Motor neuron (in vitro differentiated cells): ENCODE data around the gene SYT7. TPM values are rescaled to one million over a fixed set of nuclear protein-coding genes. Genes with fewer than 3 reads are reported as not detected.
A peak's percentile ranks its signal among the peaks of the same experiment; 100 is the strongest.

Source experiments
- ATAC-seq, 8 experiments: fragments of 200-7000 bp; cut with Tn5 transposase; replicated peaks in 6 of 8; 2 replicates each; pipeline ENCODE4 v1.8.0; 2021; ENCODE audit warnings: mild to moderate bottlenecking in 8 of 8, moderate library complexity in 8 of 8
- H3K27ac ChIP-seq, 2 donors: fragments of 250-450 bp; sonication (Bioruptor Pico); 2 replicates each; pipeline ENCODE4 v1.9.0; 2021; ENCODE audit warnings: antibody characterized with exemption in 2 of 2, mild to moderate bottlenecking in 2 of 2, moderate library complexity in 1 of 2
- H3K4me1 ChIP-seq, 2 donors: fragments of 250-450 bp; sonication (Bioruptor Pico); replicated peaks in 1 of 2; 2 replicates each; pipeline ENCODE4 v1.6.1; 2021; ENCODE audit warnings: antibody characterized with exemption in 2 of 2, mild to moderate bottlenecking in 2 of 2, moderate library complexity in 1 of 2
- H3K4me3 ChIP-seq, 5 donors: fragments of 250-450 bp; sonication (Bioruptor Pico); 2 replicates each; pipeline ENCODE4 v1.9.0; 2021; ENCODE audit warnings: antibody characterized with exemption in 5 of 5, mild to moderate bottlenecking in 5 of 5, moderate library complexity in 4 of 5
- WGBS, 10 experiments: fragments of 450-650 bp; shearing (Covaris generic); methylation state at CpG; one replicate each; pipeline ENCODE4 v1.0.0; 2022; 5-methylcytosine and 5-hydroxymethylcytosine counted together
- in situ Hi-C, 9 experiments: fragments of 400-800 bp; cut with MboI; loops; one replicate each; pipeline ENCODE4 v1.15.0; 2021; ENCODE audit warnings: low sequenced_read_pairs in 9 of 9, low pct_unique_long_range_greater_than_20kb in 2 of 9; ENCODE audit not compliant: unreplicated experiment in 9 of 9
- total RNA-seq, 8 experiments: library from RNA; unstranded; fragments of 300-600 nt; gene quantifications; 2 replicates each; pipeline versions ENCODE4 v1.2.3 to v1.2.4, GENCODE V29; 2022

Gene SYT7
- total RNA-seq: 10 to 100 TPM in 4 of 8 experiments, 1 to 10 TPM in 2, under 1 TPM in 2; 0.27 to 13.6 (median 9.7) TPM

GRCh38 chr11:61581030-61581928, at the start of gene SYT7:
Gene SYT7 (minus strand): TSS chr11:61581076. CDS start chr11:61580820, 256 bp downstream.
- 0 to 17% (median 4%) methylated on average over 1 to 14 of the region's 96 CpGs; no CpG with 5 or more reads in 1 of the 10 experiments for WGBS, 10 experiments
- ATAC-seq: peak; percentile 82 to 91 (median 85)
- in situ Hi-C loops: no loop called here
- Histone ChIP-seq H3K4me1 (peaks cover 29 to 44% of the 10 kb centered on the region in 2 donors), H3K27ac (peak within 1 kb of the TSS; percentile 72 to 83), H3K4me3 (peak within 1 kb of the TSS; percentile 47 to 78 (median 58))

- peak in 3 of 8 experiments; percentile 10 to 32 (median 24) for ATAC-seq
- WGBS, 10 experiments: 20 to 100% (median 62%) methylated on average over 1 to 5 of the region's 10 CpGs; no CpG with 5 or more reads in 4 of the 10 experiments
- no peak overlapping the region for H3K4me3 ChIP-seq
- in situ Hi-C loops: loop anchor here in 7 of 9 experiments (10.0 to 25.0 kb wide), 4 partner anchors 143 to 293 kb away; partner anchors contain the start of genes DDB1 (in 1 of the 7) and TKFC (in 1 of the 7)
- H3K4me1 ChIP-seq: peaks cover 42 to 49% of the 10 kb centered on the region in 2 donors
- H3K27ac ChIP-seq: peak overlapping the region; percentile 21 to 58
Measured at GRCh38 chr11:61630089-61630488, 49.2 kb upstream of the SYT7 start.

- 63 to 100% (median 81%) methylated on average over 1 to 7 of the region's 18 CpGs; no CpG with 5 or more reads in 4 of the 10 experiments for WGBS, 10 experiments
- peak overlapping the region in 1 of 2 donors; percentile 58 for H3K27ac ChIP-seq
- in situ Hi-C loops: loop anchor here in 6 of 9 experiments (25.0 kb wide), 3 partner anchors 142 to 292 kb away; partner anchors contain the start of genes DDB1 (in 1 of the 6) and TKFC (in 1 of the 6)
- H3K4me3 ChIP-seq: no peak overlapping the region
- peaks cover 42 to 49% of the 10 kb centered on the region in 2 donors for H3K4me1 ChIP-seq
- ATAC-seq: peak in 2 of 8 experiments; percentile 6 to 9
Measured at GRCh38 chr11:61629082-61629833, 48.4 kb upstream of the SYT7 start.

- Histone ChIP-seq H3K27ac (peak overlapping the region in 1 of 2 donors; percentile 58), H3K4me1 (peaks cover 42 to 49% of the 10 kb centered on the region in 2 donors), H3K4me3 (no peak overlapping the region)
- WGBS, 10 experiments: 0 to 83% (median 47%) methylated on average over 1 to 3 of the region's 5 CpGs; no CpG with 5 or more reads in 5 of the 10 experiments
- no peak for ATAC-seq
- in situ Hi-C loops: loop anchor here in 6 of 9 experiments (25.0 kb wide), 3 partner anchors 141 to 291 kb away; partner anchors contain the start of genes DDB1 (in 1 of the 6) and TKFC (in 1 of the 6)
Measured at GRCh38 chr11:61628662-61628970, 47.7 kb upstream of the SYT7 start.

- WGBS, 10 experiments: 17 to 100% (median 73%) methylated on average over 1 to 6 of the region's 13 CpGs; no CpG with 5 or more reads in 5 of the 10 experiments
- Histone ChIP-seq H3K4me3 (no peak overlapping the region), H3K4me1 (peaks cover 42 to 49% of the 10 kb centered on the region in 2 donors), H3K27ac (no peak overlapping the region)
- in situ Hi-C loops: loop anchor here in 6 of 9 experiments (25.0 kb wide), 3 partner anchors 141 to 291 kb away; partner anchors contain the start of genes DDB1 (in 1 of the 6) and TKFC (in 1 of the 6)
- peak; percentile 27 to 98 (median 51) for ATAC-seq
Measured at GRCh38 chr11:61627850-61628661, 47.2 kb upstream of the SYT7 start.

- in situ Hi-C loops: loop anchor here in 6 of 9 experiments (25.0 kb wide), 3 partner anchors 139 to 289 kb away; partner anchors contain the start of genes DDB1 (in 1 of the 6) and TKFC (in 1 of the 6)
- Histone ChIP-seq H3K4me3 (no peak overlapping the region), H3K27ac (peak overlapping the region; percentile 30 to 47), H3K4me1 (peaks cover 30 to 38% of the 10 kb centered on the region in 2 donors)
- peak in 7 of 8 experiments; percentile 59 to 87 (median 80) for ATAC-seq
- 29 to 70% (median 40%) methylated on average over 1 to 4 of the region's 10 CpGs; no CpG with 5 or more reads in 4 of the 10 experiments for WGBS, 10 experiments
Measured at GRCh38 chr11:61626580-61627380, 45.9 kb upstream of the SYT7 start.

GRCh38 chr11:61625525-61625924, 44.6 kb upstream of the SYT7 start:
- ATAC-seq: no peak
- 67 to 100% (median 80%) methylated on average over 1 to 3 of the region's 3 CpGs; no CpG with 5 or more reads in 3 of the 10 experiments for WGBS, 10 experiments
- H3K4me3 ChIP-seq: no peak overlapping the region
- in situ Hi-C loops: loop anchor here in 6 of 9 experiments (25.0 kb wide), 3 partner anchors 138 to 288 kb away; partner anchors contain the start of genes DDB1 (in 1 of the 6) and TKFC (in 1 of the 6)
- H3K27ac ChIP-seq: no peak overlapping the region
- peaks cover 25 to 32% of the 10 kb centered on the region in 2 donors for H3K4me1 ChIP-seq

- no peak for ATAC-seq
- in situ Hi-C loops: no loop called here
- Histone ChIP-seq H3K27ac (no peak overlapping the region), H3K4me3 (no peak overlapping the region), H3K4me1 (peaks cover 11 to 12% of the 10 kb centered on the region in 2 donors)
- WGBS, 10 experiments: 60 to 100% (median 77%) methylated on average over 1 to 4 of the region's 7 CpGs; no CpG with 5 or more reads in 4 of the 10 experiments
Measured at GRCh38 chr11:61621917-61622585, 41.2 kb upstream of the SYT7 start.

- Histone ChIP-seq H3K27ac (no peak overlapping the region), H3K4me1 (peaks cover 6 to 10% of the 10 kb centered on the region in 2 donors), H3K4me3 (no peak overlapping the region)
- WGBS, 10 experiments: 83 to 100% (median 97%) methylated on average over 1 to 3 of the region's 6 CpGs; no CpG with 5 or more reads in 6 of the 10 experiments
- in situ Hi-C loops: no loop called here
- no peak for ATAC-seq
Measured at GRCh38 chr11:61619471-61620226, 38.8 kb upstream of the SYT7 start.

GRCh38 chr11:61618978-61619377, 38.1 kb upstream of the SYT7 start:
- in situ Hi-C loops: no loop called here
- peaks cover 6 to 10% of the 10 kb centered on the region in 2 donors for H3K4me1 ChIP-seq
- 20 to 40% (median 38%) methylated on average over 1 to 3 of the region's 5 CpGs; no CpG with 5 or more reads in 7 of the 10 experiments for WGBS, 10 experiments
- H3K4me3 ChIP-seq: no peak overlapping the region
- H3K27ac ChIP-seq: peak overlapping the region in 1 of 2 donors; percentile 60
- ATAC-seq: peak in 4 of 8 experiments; percentile 79 to 88 (median 86)
